Esophagus (tissue), 2 donors: Measurements from ENCODE around the gene SUPT3H. TPM values are rescaled to one million over a fixed set of nuclear protein-coding genes. Genes with fewer than 3 reads are reported as not detected.

Experiments used
- H3K27ac ChIP-seq, 2 donors: one replicate each; pipeline ENCODE4 v1.5.1; 2013; ENCODE audit warnings: low read depth in 2 of 2, mild to moderate bottlenecking in 2 of 2, inconsistent platforms in 1 of 2, low read length in 1 of 2, moderate library complexity in 1 of 2
- H3K27me3 ChIP-seq, 2 donors: one replicate each; pipeline ENCODE4 v1.6.1; 2013; ENCODE audit warnings: low read length in 2 of 2, control low read depth in 1 of 2, mild to moderate bottlenecking in 1 of 2; ENCODE audit not compliant: insufficient read depth in 2 of 2, control insufficient read depth in 1 of 2
- H3K36me3 ChIP-seq, 2 donors: one replicate each; pipeline ENCODE4 v1.6.1; 2013; ENCODE audit warnings: low read length in 1 of 2; ENCODE audit not compliant: control insufficient read depth in 2 of 2, insufficient read depth in 2 of 2
- H3K4me1 ChIP-seq, 2 donors: one replicate each; pipeline ENCODE4 v1.6.1; 2013; ENCODE audit warnings: low read length in 1 of 2; ENCODE audit not compliant: control insufficient read depth in 2 of 2, insufficient read depth in 2 of 2
- H3K4me3 ChIP-seq, 2 donors: one replicate each; pipeline ENCODE4 v1.5.1; 2013; ENCODE audit warnings: low read length in 2 of 2, mild to moderate bottlenecking in 2 of 2, low read depth in 1 of 2, moderate library complexity in 1 of 2
- H3K9me3 ChIP-seq, 2 donors: one replicate each; pipeline ENCODE4 v1.6.1; 2013; ENCODE audit warnings: mild to moderate bottlenecking in 2 of 2, low read depth in 1 of 2, low read length in 1 of 2, moderate library complexity in 1 of 2; ENCODE audit not compliant: control insufficient read depth in 2 of 2, insufficient read depth in 1 of 2
- WGBS, 2 donors: extraction: QIAGEN DNeasy Blood & Tissue Kit; methylation state at CpG; one replicate each; pipeline ENCODE4 v1.1.7; 2013; 5-methylcytosine and 5-hydroxymethylcytosine counted together
- polyA plus RNA-seq, 2 donors: library from polyadenylated mRNA; stranded (reverse); fragments of 200-250 nt; gene quantifications; one replicate each; pipeline ENCODE4 v1.2.3, GENCODE V29; 2013
- donor health status: healthy with polysubstance abuse.
- donor health status: Bipolar disorder and iron deficiency.

Gene SUPT3H
- polyA plus RNA-seq, 2 donors = 2.8 to 3.6 TPM

DNA sequence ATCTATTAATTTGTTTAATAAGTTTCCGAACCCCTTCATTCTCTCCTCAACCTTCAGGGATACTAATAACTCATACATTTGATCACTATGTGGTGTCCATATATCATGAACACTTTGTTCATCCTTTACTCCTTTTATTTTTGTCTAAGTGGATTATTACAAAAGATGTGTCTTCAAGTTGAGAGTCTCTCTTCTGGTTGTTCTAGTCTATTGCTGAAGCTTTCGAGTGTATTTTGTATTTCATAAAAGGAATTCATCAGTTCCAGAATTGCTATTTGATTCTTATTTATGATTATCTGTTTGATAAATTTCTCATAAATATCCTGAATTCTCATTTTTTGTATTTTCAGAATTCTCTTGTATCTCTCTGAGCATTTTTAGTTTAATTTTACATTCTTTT is 146.1 kb downstream of the SUPT3H start:
- no peak overlapping the region for H3K27ac ChIP-seq
- H3K9me3 ChIP-seq = peaks cover 6 to 7% of the 10 kb centered on the region in 2 donors
- no peaks in the 10 kb centered on the region for H3K27me3 ChIP-seq
- H3K4me1 ChIP-seq = no peaks in the 10 kb centered on the region
- H3K4me3 ChIP-seq = no peak overlapping the region
- 95 to 97% methylated on average over 2 of the region's 2 CpGs for WGBS, 2 donors
- no peaks in the 10 kb centered on the region for H3K36me3 ChIP-seq

DNA sequence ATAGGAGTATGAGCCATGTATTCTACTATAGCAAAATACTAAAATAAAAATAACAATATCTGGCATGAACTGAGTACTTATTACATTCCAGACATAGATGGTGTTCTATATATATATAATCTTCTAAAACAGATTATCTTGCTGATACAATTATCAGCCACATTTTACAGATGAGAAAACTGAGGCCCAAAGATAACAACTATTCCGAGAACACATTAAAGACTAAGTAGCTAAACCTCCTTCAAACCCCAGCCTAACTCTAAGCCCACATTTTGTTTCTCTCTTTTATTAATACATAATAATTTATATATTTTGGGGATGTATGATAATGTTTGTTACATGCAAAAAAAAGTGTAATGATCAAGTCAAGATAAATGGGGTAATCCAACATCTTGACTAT is 148.3 kb downstream of the SUPT3H start:
- no peak overlapping the region for H3K4me3 ChIP-seq
- peaks cover 5 to 6% of the 10 kb centered on the region in 2 donors for H3K9me3 ChIP-seq
- H3K4me1 ChIP-seq = no peaks in the 10 kb centered on the region
- H3K36me3 ChIP-seq = no peaks in the 10 kb centered on the region
- WGBS, 2 donors = 94 to 96% methylated on average over 1 of the region's 1 CpG
- no peaks in the 10 kb centered on the region for H3K27me3 ChIP-seq
- H3K27ac ChIP-seq = no peak overlapping the region

DNA sequence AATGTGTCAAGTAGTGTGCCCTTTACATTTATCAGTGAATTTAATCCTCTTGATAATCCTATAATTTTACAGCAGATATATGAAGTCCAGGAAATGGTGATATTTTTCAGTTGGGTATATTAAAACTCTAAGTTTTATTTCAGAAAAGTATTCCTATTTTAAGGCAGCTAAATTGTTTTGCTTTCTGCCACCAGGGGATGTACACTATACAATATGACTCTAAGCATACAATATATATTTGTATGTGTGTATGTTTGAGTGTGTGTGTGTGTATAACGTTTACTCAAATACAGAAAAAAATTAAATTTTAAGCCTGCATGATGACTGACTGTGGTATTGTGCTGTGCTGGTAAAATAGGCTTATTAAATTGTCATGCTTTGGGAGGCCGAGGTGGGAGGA is 151.7 kb downstream of the SUPT3H start:
- Histone ChIP-seq H3K4me1 (no peaks in the 10 kb centered on the region), H3K4me3 (no peak overlapping the region), H3K36me3 (no peaks in the 10 kb centered on the region), H3K27ac (no peak overlapping the region), H3K9me3 (no peaks in the 10 kb centered on the region), H3K27me3 (no peaks in the 10 kb centered on the region)
- WGBS, 2 donors = 86 to 89% methylated on average over 2 of the region's 2 CpGs

DNA sequence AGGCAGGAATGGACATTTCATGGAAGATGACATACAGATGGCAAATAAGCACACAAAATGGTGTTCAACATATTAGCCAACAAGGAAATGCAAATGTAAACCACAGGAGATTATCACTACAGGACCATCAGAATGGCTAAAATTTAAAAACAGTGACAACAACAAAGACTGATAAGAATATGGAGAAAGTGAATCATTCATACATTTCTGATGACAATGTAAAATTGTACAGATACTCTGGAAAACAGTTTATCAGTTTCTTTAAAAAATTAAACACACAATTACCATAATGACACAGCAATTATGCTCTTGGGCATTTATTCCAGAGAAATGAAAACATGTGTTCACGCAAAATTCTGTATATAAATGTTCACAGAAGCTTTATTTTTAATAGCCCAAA is 155.4 kb downstream of the SUPT3H start:
- no peaks in the 10 kb centered on the region for H3K27me3 ChIP-seq
- no peak overlapping the region for H3K4me3 ChIP-seq
- no peaks in the 10 kb centered on the region for H3K9me3 ChIP-seq
- H3K36me3 ChIP-seq = no peaks in the 10 kb centered on the region
- no peak overlapping the region for H3K27ac ChIP-seq
- H3K4me1 ChIP-seq = no peaks in the 10 kb centered on the region
- 95 to 96% methylated on average over 1 of the region's 1 CpG for WGBS, 2 donors

DNA sequence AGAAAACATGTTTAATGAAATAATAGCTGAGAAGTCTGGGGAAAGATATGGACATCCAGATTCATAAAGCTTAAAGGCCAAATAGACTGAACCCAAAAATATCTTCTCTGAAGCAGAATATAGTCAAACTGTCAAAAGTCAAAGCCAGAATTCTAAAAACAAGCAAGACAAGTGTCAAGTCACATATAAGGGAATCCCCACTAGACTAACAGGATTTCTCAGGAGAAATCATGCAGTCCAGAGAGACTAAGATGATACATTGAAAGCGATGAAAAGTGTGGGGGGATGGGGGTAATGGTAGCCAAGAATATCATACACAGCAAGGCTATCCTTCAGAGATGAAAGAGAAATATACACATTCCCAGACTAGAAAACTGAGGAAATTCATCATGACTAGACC is 162.0 kb downstream of the SUPT3H start:
- H3K36me3 ChIP-seq = no peaks in the 10 kb centered on the region
- no peak overlapping the region for H3K4me3 ChIP-seq
- WGBS, 2 donors = 98 to 100% methylated on average over 1 of the region's 1 CpG
- no peak overlapping the region for H3K27ac ChIP-seq
- H3K27me3 ChIP-seq = no peaks in the 10 kb centered on the region
- no peaks in the 10 kb centered on the region for H3K4me1 ChIP-seq
- peaks cover 0 to 4% of the 10 kb centered on the region in 2 donors for H3K9me3 ChIP-seq

DNA sequence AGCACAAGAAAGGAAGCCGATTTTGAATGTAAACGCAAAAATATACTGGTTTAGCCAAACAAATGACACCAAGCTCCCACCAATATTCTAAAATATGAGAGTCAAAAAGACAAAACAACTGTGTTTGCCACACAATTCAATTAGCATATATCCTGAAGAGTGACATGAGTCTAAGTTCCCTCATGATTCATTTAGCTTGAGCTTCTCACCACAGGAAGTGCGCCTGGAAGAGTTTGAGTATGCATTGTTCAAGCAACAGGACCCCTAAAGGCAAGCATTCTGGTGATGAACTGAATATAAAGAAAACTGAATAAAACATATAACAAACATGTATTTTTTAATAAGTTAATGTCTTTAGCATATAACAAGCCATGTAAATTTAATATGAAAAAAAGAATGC is 164.8 kb downstream of the SUPT3H start:
- 59 to 63% methylated on average over 3 of the region's 3 CpGs for WGBS, 2 donors
- no peaks in the 10 kb centered on the region for H3K36me3 ChIP-seq

DNA sequence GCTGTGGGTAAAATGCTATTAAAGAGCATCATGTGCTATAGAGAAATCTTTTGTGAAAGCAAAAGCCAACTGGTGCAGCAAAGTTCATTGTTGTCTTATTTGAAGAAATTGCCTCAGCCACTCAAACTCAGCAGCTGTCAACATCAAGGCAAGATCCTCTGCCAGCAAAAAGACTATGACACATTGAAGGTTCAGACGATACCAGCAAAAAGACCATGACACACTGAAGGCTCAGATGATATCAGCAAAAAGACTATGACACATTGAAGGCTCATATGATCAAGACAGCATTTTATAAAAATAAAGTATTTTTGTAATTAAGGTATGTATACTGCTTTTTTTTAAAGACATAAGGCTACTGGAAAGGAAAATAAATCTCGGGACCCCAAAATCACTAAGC is 168.0 kb downstream of the SUPT3H start:
- no peaks in the 10 kb centered on the region for H3K27me3 ChIP-seq
- H3K9me3 ChIP-seq = peaks cover 0 to 4% of the 10 kb centered on the region in 2 donors
- H3K4me1 ChIP-seq = no peaks in the 10 kb centered on the region
- no peaks in the 10 kb centered on the region for H3K36me3 ChIP-seq
- 92 to 95% methylated on average over 2 of the region's 2 CpGs for WGBS, 2 donors
- no peak overlapping the region for H3K27ac ChIP-seq
- no peak overlapping the region for H3K4me3 ChIP-seq

More for the DNA sequence above, 164.8 kb downstream of the SUPT3H start:
- Histone ChIP-seq H3K9me3 (peaks cover 0 to 4% of the 10 kb centered on the region in 2 donors), H3K27ac (no peak overlapping the region), H3K4me3 (no peak overlapping the region), H3K4me1 (no peaks in the 10 kb centered on the region), H3K27me3 (no peaks in the 10 kb centered on the region)

DNA sequence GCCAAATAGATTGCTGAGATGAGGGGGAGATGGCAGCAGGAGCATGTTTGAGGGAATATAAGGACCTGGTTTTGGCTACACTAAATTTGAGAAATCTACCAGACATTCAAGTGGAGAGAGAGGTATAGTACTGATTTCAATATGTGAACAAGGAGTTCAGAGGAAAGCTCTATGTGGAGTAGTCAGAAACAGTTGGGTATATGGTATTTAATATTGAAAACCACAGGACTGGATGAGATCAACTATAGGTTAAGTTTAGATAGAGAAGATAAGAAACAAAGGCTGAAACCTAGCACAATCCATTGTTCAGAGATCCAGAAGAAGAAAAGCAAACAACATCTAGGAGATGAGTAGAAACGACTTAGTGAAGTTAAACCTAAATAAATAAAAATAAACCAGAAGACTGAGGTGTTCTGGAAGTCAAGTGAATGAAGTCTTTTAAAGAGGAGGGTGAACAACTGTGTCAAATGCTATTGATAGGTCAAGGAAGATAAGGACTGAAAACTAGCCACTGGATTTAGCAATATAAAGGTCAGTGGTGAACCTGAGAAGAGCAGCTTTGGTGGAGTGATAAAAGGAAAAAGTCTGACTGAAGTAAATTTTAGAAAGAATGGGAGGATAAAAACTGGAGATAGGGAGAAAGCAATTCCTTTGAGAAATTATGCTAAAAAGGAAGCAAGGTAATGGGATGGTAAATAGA is 170.8 kb downstream of the SUPT3H start:
- no peak overlapping the region for H3K27ac ChIP-seq
- H3K36me3 ChIP-seq = no peaks in the 10 kb centered on the region
- H3K4me1 ChIP-seq = no peaks in the 10 kb centered on the region
- H3K9me3 ChIP-seq = no peaks in the 10 kb centered on the region
- 58 to 63% methylated on average over 1 of the region's 1 CpG for WGBS, 2 donors
- no peaks in the 10 kb centered on the region for H3K27me3 ChIP-seq
- H3K4me3 ChIP-seq = no peak overlapping the region

DNA sequence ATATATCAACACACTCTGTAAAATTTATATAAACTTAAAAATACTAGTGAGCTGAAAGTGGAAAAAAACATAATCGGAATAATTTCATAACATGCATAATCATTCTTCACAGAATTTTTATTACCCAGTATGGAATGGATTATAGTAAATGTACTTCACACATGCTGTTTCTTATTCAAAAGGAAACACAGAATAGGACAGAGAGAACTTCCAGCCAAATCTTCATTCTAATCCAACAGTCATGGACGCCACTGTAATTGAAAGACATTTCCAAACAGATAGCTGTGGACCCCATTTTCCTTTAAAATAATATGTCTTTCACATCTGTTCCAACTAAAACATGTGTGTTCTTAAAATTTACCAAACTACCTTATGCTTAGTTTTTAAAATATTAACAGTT is 176.2 kb downstream of the SUPT3H start:
- Histone ChIP-seq H3K9me3 (no peaks in the 10 kb centered on the region), H3K27ac (no peak overlapping the region), H3K36me3 (no peaks in the 10 kb centered on the region), H3K4me3 (no peak overlapping the region), H3K4me1 (no peaks in the 10 kb centered on the region), H3K27me3 (no peaks in the 10 kb centered on the region)
- 92 to 96% methylated on average over 2 of the region's 2 CpGs for WGBS, 2 donors

DNA sequence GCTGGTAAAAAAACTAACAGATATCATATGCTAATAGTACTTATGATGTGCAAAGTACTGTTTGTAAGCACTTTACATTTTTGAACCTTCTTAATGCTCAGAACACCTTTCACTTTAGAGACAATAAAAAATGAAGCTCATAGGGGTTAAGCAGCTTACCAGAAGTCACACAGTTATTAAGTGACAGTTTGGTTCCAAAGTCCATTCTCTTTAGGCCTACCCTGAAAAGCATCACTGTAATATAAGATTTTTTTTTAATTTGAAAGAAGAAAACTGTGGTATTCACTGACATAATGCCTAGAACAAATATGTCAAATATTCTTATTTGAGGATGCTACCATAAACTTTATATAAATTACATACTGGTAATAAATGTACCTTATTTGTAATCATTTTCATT is 177.2 kb downstream of the SUPT3H start:
- H3K4me1 ChIP-seq = no peaks in the 10 kb centered on the region
- no peaks in the 10 kb centered on the region for H3K36me3 ChIP-seq
- no peaks in the 10 kb centered on the region for H3K27me3 ChIP-seq
- no peak overlapping the region for H3K27ac ChIP-seq
- no peaks in the 10 kb centered on the region for H3K9me3 ChIP-seq
- no peak overlapping the region for H3K4me3 ChIP-seq
